Head of caudate nucleus (tissue), 42 donors: ENCODE data around the gene MRPS31.
"Not testable (repeated sequence)": the region's sequence is repeated elsewhere in the genome, so short reads cannot be mapped to it uniquely, and the experiment has no call there.

Experiments used
- DNase-seq, 42 donors: peaks; one replicate each; pipeline versions ENCODE4 v3.0.0 to v3.0.0-alpha.2; 2020 to 2021; ENCODE audit warnings: mixed read lengths in 7 of 42
- intact Hi-C: fragments of 100-400 bp; cut with DNase I; formaldehyde crosslinking; loops from one replicate; pipeline ENCODE4 v1.15.0; 2022

The MRPS31 gene

GRCh38 chr13:40772765-40773473 lies 1.9 kb upstream of the MRPS31 start:
- DNase-seq, result no peak
- intact Hi-C loops, result loop anchor here (5.0 kb wide), 1 partner anchor 149 kb away; no protein-coding TSS in a partner anchor

GRCh38 chr13:40770609-40770933 lies 419 bp downstream of the MRPS31 start:
- intact Hi-C loops, result loop anchor here (5.0 kb wide), 1 partner anchor 152 kb away; no protein-coding TSS in a partner anchor
- no peak for DNase-seq

- intact Hi-C loops, result loop anchor here (5.0 kb wide), 1 partner anchor 152 kb away; no protein-coding TSS in a partner anchor
- no peak for DNase-seq
Observed at GRCh38 chr13:40769970-40770369, 1.0 kb downstream of the MRPS31 start.

- no peak for DNase-seq
- intact Hi-C loops, result no loop called here
Observed at GRCh38 chr13:40765602-40766001, 5.4 kb downstream of the MRPS31 start.

GRCh38 chr13:40764587-40765403 lies 6.2 kb downstream of the MRPS31 start:
- intact Hi-C loops, result no loop called here
- DNase-seq, result peak in 1 of 42 donors; percentile 7

- intact Hi-C loops, result no loop called here
- DNase-seq, result no peak
Observed at GRCh38 chr13:40762849-40763248, 8.1 kb downstream of the MRPS31 start.

GRCh38 chr13:40758811-40759210 lies 12.2 kb downstream of the MRPS31 start:
- intact Hi-C loops, result no loop called here
- DNase-seq, result no peak

- no peak for DNase-seq
- intact Hi-C loops, result no loop called here
Observed at GRCh38 chr13:40756042-40756441, 14.9 kb downstream of the MRPS31 start.

GRCh38 chr13:40755082-40755700 lies 15.8 kb downstream of the MRPS31 start:
- DNase-seq, result no peak
- intact Hi-C loops, result no loop called here

- intact Hi-C loops, result no loop called here
- no peak for DNase-seq
Observed at GRCh38 chr13:40749327-40749726, 21.7 kb downstream of the MRPS31 start.

GRCh38 chr13:40735232-40735548 lies 35.8 kb downstream of the MRPS31 start:
- DNase-seq, intact Hi-C loops: not testable (repeated sequence)

- intact Hi-C loops, DNase-seq: not testable (repeated sequence)
Observed at GRCh38 chr13:40734536-40735231, 36.3 kb downstream of the MRPS31 start.

GRCh38 chr13:40732658-40733057 lies 38.3 kb downstream of the MRPS31 start:
- intact Hi-C loops, result no loop called here
- DNase-seq, result no peak

GRCh38 chr13:40728595-40728994 lies 42.4 kb downstream of the MRPS31 start:
- no peak for DNase-seq
- intact Hi-C loops, result no loop called here

GRCh38 chr13:40714433-40714832 lies 56.6 kb downstream of the MRPS31 start:
- intact Hi-C loops, result not testable (repeated sequence)

GRCh38 chr13:40706439-40706838 lies 64.6 kb downstream of the MRPS31 start:
- intact Hi-C loops, result no loop called here
- no peak for DNase-seq

More at GRCh38 chr13:40714433-40714832, 56.6 kb downstream of the MRPS31 start:
- DNase-seq, result not testable (repeated sequence)

- intact Hi-C loops, result no loop called here
Observed at GRCh38 chr13:40697711-40698110, 73.3 kb downstream of the MRPS31 start.

GRCh38 chr13:40694426-40694825 lies 76.6 kb downstream of the MRPS31 start:
- intact Hi-C loops, result no loop called here
- no peak for DNase-seq

More at GRCh38 chr13:40697711-40698110, 73.3 kb downstream of the MRPS31 start:
- DNase-seq, result no peak

- intact Hi-C loops, result no loop called here
- DNase-seq, result no peak
Observed at GRCh38 chr13:40692946-40693345, 78.0 kb downstream of the MRPS31 start.
